ENCODE measurements around the gene IST1.
"Not testable (repeated sequence)": the region's sequence is repeated elsewhere in the genome, so short reads cannot be mapped to it uniquely, and the experiment has no call there.

Gene IST1

GRCh38 chr16:71902656-71903365 is 7.5 kb downstream of the IST1 start:
- Histone ChIP-seq H3K4me3 (no peak overlapping the region), H3K27ac (no peak overlapping the region)
- no peak for TF ChIP-seq CTCF (IDR thresholded peaks at IDR 0.05)
- DNase-seq (ENCODE audit: low spot score), result no peak

- no peak overlapping the region for H3K27ac ChIP-seq
- DNase-seq (ENCODE audit: low spot score), result no peak
- no peak for TF ChIP-seq CTCF (IDR thresholded peaks at IDR 0.05)
- H3K4me3 ChIP-seq, result no peak overlapping the region
Observed at GRCh38 chr16:71903608-71904007, 8.3 kb downstream of the IST1 start.

- Histone ChIP-seq H3K4me3 (no peak overlapping the region), H3K27ac (no peak overlapping the region)
- TF ChIP-seq CTCF (IDR thresholded peaks at IDR 0.05), result no peak
- no peak for DNase-seq (ENCODE audit: low spot score)
Observed at GRCh38 chr16:71904239-71904638, 8.9 kb downstream of the IST1 start.

GRCh38 chr16:71905765-71906164 is 10.4 kb downstream of the IST1 start:
- not testable (repeated sequence) for H3K27ac ChIP-seq; H3K4me3 ChIP-seq; DNase-seq (ENCODE audit: low spot score)

GRCh38 chr16:71911121-71911520 is 15.8 kb downstream of the IST1 start:
- DNase-seq (ENCODE audit: low spot score), result no peak
- no peak overlapping the region for H3K4me3 ChIP-seq
- no peak for TF ChIP-seq CTCF (IDR thresholded peaks at IDR 0.05)

GRCh38 chr16:71912534-71913275 is 17.4 kb downstream of the IST1 start:
- no peak for TF ChIP-seq CTCF (IDR thresholded peaks at IDR 0.05)
- H3K27ac ChIP-seq, result no peak overlapping the region
- no peak overlapping the region for H3K4me3 ChIP-seq
- DNase-seq (ENCODE audit: low spot score), result no peak

More at GRCh38 chr16:71911121-71911520, 15.8 kb downstream of the IST1 start:
- no peak overlapping the region for H3K27ac ChIP-seq

- no peak for TF ChIP-seq CTCF (IDR thresholded peaks at IDR 0.05)
- no peak for DNase-seq (ENCODE audit: low spot score)
- H3K4me3 ChIP-seq, result no peak overlapping the region
- H3K27ac ChIP-seq, result no peak overlapping the region
Observed at GRCh38 chr16:71914802-71915201, 19.5 kb downstream of the IST1 start.

Measured in coronary artery (tissue), 2 donors.